WERI-Rb-1 (cell line): ENCODE measurements around the gene MBOAT2.

Source experiments
- DNase-seq: peaks from one replicate; pipeline ENCODE4 v3.0.0-alpha.2; 2020
- H3K27ac ChIP-seq: fragments of 250-450 bp; sonication (Bioruptor Pico); 2 replicates; pipeline ENCODE4 v1.5.1; 2020; ENCODE audit warnings: mild to moderate bottlenecking, moderate library complexity
- H3K27me3 ChIP-seq: fragments of 250-450 bp; sonication (Bioruptor Pico); 2 replicates; pipeline ENCODE4 v1.5.1; 2021; ENCODE audit warnings: mild to moderate bottlenecking, low read depth, moderate library complexity; ENCODE audit not compliant: insufficient read depth, severe bottlenecking
- H3K36me3 ChIP-seq: fragments of 250-450 bp; sonication (Bioruptor Pico); 2 replicates; pipeline ENCODE4 v1.5.1; 2020; ENCODE audit warnings: mild to moderate bottlenecking, moderate library complexity
- H3K4me3 ChIP-seq: 2 replicates; pipeline ENCODE4 v1.5.1; 2011; ENCODE audit warnings: low read depth, mild to moderate bottlenecking, control low read depth, low read length
- H3K9me3 ChIP-seq: fragments of 250-450 bp; sonication (Bioruptor Pico); 2 replicates; pipeline ENCODE4 v1.5.1; 2021; ENCODE audit warnings: mild to moderate bottlenecking, moderate library complexity; ENCODE audit not compliant: severe bottlenecking
- CTCF ChIP-seq: IDR thresholded peaks from 2 replicates; pipeline ENCODE4 v1.5.1; 2011; ENCODE audit warnings: low read depth, mild to moderate bottlenecking, control low read depth, inconsistent platforms, low read length

MBOAT2 gene

GRCh38 chr2:8819948-8820347, 183.5 kb downstream of the MBOAT2 start:
- H3K27me3 ChIP-seq, result no peaks in the 10 kb centered on the region
- no peak overlapping the region for H3K27ac ChIP-seq
- H3K36me3 ChIP-seq, result peaks cover 30% of the 10 kb centered on the region
- no peak for TF ChIP-seq CTCF
- H3K4me3 ChIP-seq, result no peak overlapping the region
- H3K9me3 ChIP-seq, result no peaks in the 10 kb centered on the region
- no peak for DNase-seq

- no peak overlapping the region for H3K27ac ChIP-seq
- no peak overlapping the region for H3K4me3 ChIP-seq
- no peak for TF ChIP-seq CTCF
- H3K27me3 ChIP-seq, result no peaks in the 10 kb centered on the region
- no peaks in the 10 kb centered on the region for H3K9me3 ChIP-seq
- no peak for DNase-seq
- H3K36me3 ChIP-seq, result peaks cover 22% of the 10 kb centered on the region
Observed at GRCh38 chr2:8819194-8819593, 184.3 kb downstream of the MBOAT2 start.

- H3K36me3 ChIP-seq, result peaks cover 21% of the 10 kb centered on the region; the same call in 1 of the 2 replicates
Observed at GRCh38 chr2:8817221-8817620, 186.3 kb downstream of the MBOAT2 start.

GRCh38 chr2:8806885-8807704, 196.4 kb downstream of the MBOAT2 start:
- H3K36me3 ChIP-seq, result peaks cover 56% of the 10 kb centered on the region

More at GRCh38 chr2:8817221-8817620, 186.3 kb downstream of the MBOAT2 start:
- no peaks in the 10 kb centered on the region for H3K27me3 ChIP-seq
- no peak for DNase-seq
- TF ChIP-seq CTCF, result no peak
- no peak overlapping the region for H3K4me3 ChIP-seq
- no peak overlapping the region for H3K27ac ChIP-seq
- no peaks in the 10 kb centered on the region for H3K9me3 ChIP-seq

GRCh38 chr2:8805278-8806210, 197.9 kb downstream of the MBOAT2 start:
- H3K27me3 ChIP-seq, result no peaks in the 10 kb centered on the region
- H3K9me3 ChIP-seq, result no peaks in the 10 kb centered on the region
- no peak for DNase-seq
- H3K4me3 ChIP-seq, result no peak overlapping the region
- H3K36me3 ChIP-seq, result peaks cover 63% of the 10 kb centered on the region
- H3K27ac ChIP-seq, result no peak overlapping the region
- no peak for TF ChIP-seq CTCF

More at GRCh38 chr2:8806885-8807704, 196.4 kb downstream of the MBOAT2 start:
- DNase-seq, result no peak
- Histone ChIP-seq H3K4me3 (no peak overlapping the region), H3K27me3 (no peaks in the 10 kb centered on the region), H3K9me3 (no peaks in the 10 kb centered on the region), H3K27ac (peak overlapping the region; percentile 77)
- TF ChIP-seq CTCF, result no peak
